ENCODE measurements around the gene BANF2.
A peak's percentile ranks its signal among the peaks of the same experiment; 100 is the strongest.

BANF2 gene

GRCh38 chr20:17664025-17664633 lies 35.6 kb upstream of the BANF2 start:
- no peak for DNase-seq (ENCODE audit: low spot score)

- no peak for DNase-seq (ENCODE audit: low spot score)
Measured at GRCh38 chr20:17665756-17666155, 34.0 kb upstream of the BANF2 start.

GRCh38 chr20:17666481-17666880 lies 33.3 kb upstream of the BANF2 start:
- no peak for DNase-seq (ENCODE audit: low spot score)

- peak; percentile 12 for DNase-seq (ENCODE audit: low spot score)
Measured at GRCh38 chr20:17667445-17667844, 32.3 kb upstream of the BANF2 start.

GRCh38 chr20:17668432-17668831 lies 31.3 kb upstream of the BANF2 start:
- no peak for DNase-seq (ENCODE audit: low spot score)

- no peak for DNase-seq (ENCODE audit: low spot score)
Measured at GRCh38 chr20:17669306-17669931, 30.3 kb upstream of the BANF2 start.

GRCh38 chr20:17671011-17671410 lies 28.8 kb upstream of the BANF2 start:
- no peak for DNase-seq (ENCODE audit: low spot score)

- no peak for DNase-seq (ENCODE audit: low spot score)
Measured at GRCh38 chr20:17671565-17671964, 28.2 kb upstream of the BANF2 start.

- no peak for DNase-seq (ENCODE audit: low spot score)
Measured at GRCh38 chr20:17673084-17673483, 26.7 kb upstream of the BANF2 start.

GRCh38 chr20:17674722-17675518 lies 24.8 kb upstream of the BANF2 start:
- DNase-seq (ENCODE audit: low spot score): no peak

GRCh38 chr20:17675519-17676377 lies 24.0 kb upstream of the BANF2 start:
- DNase-seq (ENCODE audit: low spot score): no peak

GRCh38 chr20:17676378-17676759 lies 23.4 kb upstream of the BANF2 start:
- DNase-seq (ENCODE audit: low spot score): no peak

GRCh38 chr20:17676942-17677341 lies 22.8 kb upstream of the BANF2 start:
- DNase-seq (ENCODE audit: low spot score): no peak

- DNase-seq (ENCODE audit: low spot score): no peak
Measured at GRCh38 chr20:17678295-17678694, 21.5 kb upstream of the BANF2 start.

GRCh38 chr20:17678886-17679285 lies 20.9 kb upstream of the BANF2 start:
- no peak for DNase-seq (ENCODE audit: low spot score)

- no peak for DNase-seq (ENCODE audit: low spot score)
Measured at GRCh38 chr20:17679941-17680835, 19.6 kb upstream of the BANF2 start.

- DNase-seq (ENCODE audit: low spot score): peak; percentile 74
Measured at GRCh38 chr20:17680836-17681725, 18.7 kb upstream of the BANF2 start.

- DNase-seq (ENCODE audit: low spot score): no peak
Measured at GRCh38 chr20:17681726-17682102, 18.1 kb upstream of the BANF2 start.

- peak; percentile 97 for DNase-seq (ENCODE audit: low spot score)
Measured at GRCh38 chr20:17682103-17682888, 17.5 kb upstream of the BANF2 start, which contains the start of gene RRBP1. RRBP1 (minus strand) TSS chr20:17682242; CDS start chr20:17660507, 21,735 bp downstream.

GRCh38 chr20:17682889-17683198 lies 16.9 kb upstream of the BANF2 start:
- no peak for DNase-seq (ENCODE audit: low spot score)
